Liver (tissue), 9 donors: ENCODE results near the gene TRAPPC10. TPM values are rescaled to one million over a fixed set of nuclear protein-coding genes. Genes with fewer than 3 reads are reported as not detected.

Source experiments
- DNase-seq: peaks from one replicate; pipeline ENCODE4 v3.0.0-alpha.2; 2017; ENCODE audit warnings: low spot score
- H3K27ac ChIP-seq, 2 donors: one replicate each; pipeline ENCODE4 v1.7.0; 2013; ENCODE audit warnings: inconsistent platforms in 2 of 2, low read length in 2 of 2, control low read depth in 1 of 2, low read depth in 1 of 2, mild to moderate bottlenecking in 1 of 2
- H3K27me3 ChIP-seq, 4 donors: one replicate each; pipeline versions ENCODE4 v1.6.1 to v1.7.0; 2013; ENCODE audit warnings: low read length in 3 of 4, inconsistent platforms in 1 of 4, mild to moderate bottlenecking in 1 of 4, moderate library complexity in 1 of 4; ENCODE audit not compliant: control insufficient read depth in 4 of 4, insufficient read depth in 4 of 4
- H3K36me3 ChIP-seq, 4 donors: one replicate each; pipeline versions ENCODE4 v1.6.1 to v1.7.0; 2013; ENCODE audit warnings: low read length in 3 of 4, mild to moderate bottlenecking in 3 of 4, low read depth in 1 of 4, moderate library complexity in 1 of 4; ENCODE audit not compliant: control insufficient read depth in 4 of 4, insufficient read depth in 3 of 4
- H3K4me1 ChIP-seq, 4 donors: one replicate each; pipeline versions ENCODE4 v1.6.1 to v1.7.0; 2013; ENCODE audit warnings: low read length in 3 of 4, mild to moderate bottlenecking in 3 of 4, moderate library complexity in 1 of 4; ENCODE audit not compliant: control insufficient read depth in 4 of 4, insufficient read depth in 4 of 4
- H3K4me3 ChIP-seq, 3 donors: one replicate each; pipeline versions ENCODE4 v1.6.1 to v1.7.0; 2013; ENCODE audit warnings: low read length in 3 of 3, control low read depth in 1 of 3, low read depth in 1 of 3, mild to moderate bottlenecking in 1 of 3
- H3K9ac ChIP-seq, 2 donors: one replicate each; pipeline ENCODE4 v1.7.0; 2013; ENCODE audit warnings: low read length in 2 of 2, mild to moderate bottlenecking in 2 of 2, moderate library complexity in 2 of 2, control low read depth in 1 of 2, low read depth in 1 of 2
- H3K9me3 ChIP-seq, 4 donors: one replicate each; pipeline versions ENCODE4 v1.6.1 to v1.7.0; 2013; ENCODE audit warnings: low read length in 3 of 4; ENCODE audit not compliant: control insufficient read depth in 4 of 4
- ATF3 ChIP-seq: IDR thresholded peaks from 2 replicates; pipeline ENCODE4 v1.6.1; 2016; ENCODE audit warnings: antibody characterized with exemption
- CTCF ChIP-seq: fragments of 150-350 bp; IDR thresholded peaks from 2 replicates; pipeline ENCODE4 v1.5.1; 2017; ENCODE audit warnings: improper control_type of control experiment, low read depth, low read length; ENCODE audit not compliant: missing input control
- EGR1 ChIP-seq, 2 donors: IDR thresholded peaks; 2 replicates each; pipeline ENCODE4 v1.6.1; 2016 to 2018; ENCODE audit warnings: antibody characterized with exemption in 2 of 2, low read depth in 2 of 2
- FOXA1 ChIP-seq: IDR thresholded peaks from 2 replicates; pipeline ENCODE4 v1.6.1; 2016; ENCODE audit warnings: antibody characterized with exemption
- FOXA2 ChIP-seq: IDR thresholded peaks from 2 replicates; pipeline ENCODE4 v1.6.1; 2016; ENCODE audit warnings: antibody characterized with exemption
- GABPA ChIP-seq, 2 donors: IDR thresholded peaks in 1 of 2; conservative IDR thresholded peaks in 1 of 2; 2 replicates each; pipeline ENCODE4 v1.6.1; 2016; ENCODE audit warnings: antibody characterized with exemption in 2 of 2, mild to moderate bottlenecking in 1 of 2, moderate library complexity in 1 of 2
- HNF4A ChIP-seq, 2 donors: conservative IDR thresholded peaks; 2 replicates each; pipeline ENCODE4 v1.6.1; 2016; ENCODE audit warnings: antibody characterized with exemption in 2 of 2, mild to moderate bottlenecking in 2 of 2
- HNF4G ChIP-seq: IDR thresholded peaks from 2 replicates; pipeline ENCODE4 v1.6.1; 2016; ENCODE audit warnings: antibody characterized with exemption
- JUND ChIP-seq, 2 donors: IDR thresholded peaks; 2 replicates each; pipeline ENCODE4 v1.6.1; 2016; ENCODE audit warnings: antibody characterized with exemption in 2 of 2
- MAX ChIP-seq: IDR thresholded peaks from 2 replicates; pipeline ENCODE4 v1.6.1; 2016; ENCODE audit warnings: antibody characterized with exemption
- NR2F2 ChIP-seq: IDR thresholded peaks from 2 replicates; pipeline ENCODE4 v1.6.1; 2016; ENCODE audit warnings: antibody characterized with exemption
- RAD21 ChIP-seq, 2 donors: IDR thresholded peaks; 2 replicates each; pipeline ENCODE4 v1.6.1; 2016; ENCODE audit warnings: antibody characterized with exemption in 2 of 2, mild to moderate bottlenecking in 2 of 2
- REST ChIP-seq: IDR thresholded peaks from 2 replicates; pipeline ENCODE4 v1.6.1; 2016; ENCODE audit warnings: antibody characterized with exemption, mild to moderate bottlenecking
- RXRA ChIP-seq, 2 donors: IDR thresholded peaks; 2 replicates each; pipeline ENCODE4 v1.6.1; 2017 to 2018; ENCODE audit warnings: antibody characterized with exemption in 2 of 2, mild to moderate bottlenecking in 1 of 2
- SP1 ChIP-seq: IDR thresholded peaks from 2 replicates; pipeline ENCODE4 v1.6.1; 2018; ENCODE audit warnings: antibody characterized with exemption, mild to moderate bottlenecking
- TAF1 ChIP-seq: conservative IDR thresholded peaks from 2 replicates; pipeline ENCODE4 v1.6.1; 2016; ENCODE audit warnings: antibody characterized with exemption, mild to moderate bottlenecking
- YY1 ChIP-seq: IDR thresholded peaks from 2 replicates; pipeline ENCODE4 v1.6.1; 2016; ENCODE audit warnings: antibody characterized with exemption, mild to moderate bottlenecking
- ZBTB33 ChIP-seq: IDR thresholded peaks from 2 replicates; pipeline ENCODE4 v1.6.1; 2016; ENCODE audit warnings: antibody characterized with exemption
- WGBS: extraction: QIAGEN DNeasy Blood & Tissue Kit; methylation state at CpG from one replicate; pipeline ENCODE4 v1.1.7; 2013; 5-methylcytosine and 5-hydroxymethylcytosine counted together
- polyA plus RNA-seq, 2 donors: library from polyadenylated mRNA; stranded (reverse) in 1 of 2; unstranded in 1 of 2; fragments of 200-250 nt in 1 of 2; fragments of >200 nt in 1 of 2; fragmentation: Nextera tagmentation in 1 of 2; extraction: Ambion mirVana in 1 of 2; gene quantifications; one replicate each; pipeline versions ENCODE4 v1.2.1 to v1.2.3, GENCODE V29; 2013 to 2015
- total RNA-seq, 2 donors: library from RNA; depleted of rRNA; stranded (reverse); fragments of >200 nt; gene quantifications; one replicate each; pipeline ENCODE4 v1.2.3, GENCODE V29; 2014
- donor health status: healthy.
- donor health status: healthy.
- donor health status: healthy.
- donor health status: healthy.
- donor health status: healthy.

The TRAPPC10 gene
- total and polyA plus RNA-seq, 4 donors, result 4.9 to 24.9 (median 11.9) TPM

GRCh38 chr21:43997766-43998742 lies 14.1 kb upstream of the TRAPPC10 start:
- no peak for DNase-seq
- no peak overlapping the region for H3K4me3 ChIP-seq
- no peaks in the 10 kb centered on the region for H3K9me3 ChIP-seq
- no peaks in the 10 kb centered on the region for H3K36me3 ChIP-seq
- H3K27ac ChIP-seq, result no peak overlapping the region
- H3K9ac ChIP-seq, result no peak overlapping the region
- TF ChIP-seq RAD21 (IDR thresholded peaks at IDR 0.05), result no peak
- TF ChIP-seq SP1, result no peak
- no peak for TF ChIP-seq REST
- TF ChIP-seq ATF3, result no peak
- no peak for TF ChIP-seq FOXA1
- no peak for TF ChIP-seq EGR1 (IDR thresholded peaks at IDR 0.05; ENCODE audit: low read depth in 2 of 2)
- TF ChIP-seq JUND (IDR thresholded peaks at IDR 0.05), result no peak
- TF ChIP-seq YY1, result no peak
- TF ChIP-seq NR2F2, result no peak
- no peak for TF ChIP-seq CTCF
- TF ChIP-seq MAX, result no peak
- no peak for TF ChIP-seq HNF4G
- no peak for TF ChIP-seq GABPA (IDR thresholded peaks at IDR 0.05 in 1 of 2, conservative IDR thresholded peaks at IDR 0.05 in 1 of 2)
- TF ChIP-seq TAF1, result no peak
- no peak for TF ChIP-seq FOXA2
- 95% methylated on average over 5 of the region's 5 CpGs for WGBS
- no peaks in the 10 kb centered on the region for H3K27me3 ChIP-seq
- H3K4me1 ChIP-seq, result no peaks in the 10 kb centered on the region

GRCh38 chr21:44000360-44000759 lies 11.7 kb upstream of the TRAPPC10 start:
- Histone ChIP-seq H3K27ac (no peak overlapping the region), H3K9ac (no peak overlapping the region), H3K9me3 (no peaks in the 10 kb centered on the region), H3K27me3 (no peaks in the 10 kb centered on the region), H3K4me1 (peaks cover 0 to under 1% (median 0%) of the 10 kb centered on the region in 4 donors), H3K36me3 (no peaks in the 10 kb centered on the region), H3K4me3 (no peak overlapping the region)
- DNase-seq, result no peak
- WGBS, result 80% methylated on average over 7 of the region's 7 CpGs
- TF ChIP-seq HNF4A (conservative IDR thresholded peaks at IDR 0.05), result no peak
- TF ChIP-seq EGR1 (IDR thresholded peaks at IDR 0.05; ENCODE audit: low read depth in 2 of 2), result no peak
- TF ChIP-seq CTCF, result no peak
- TF ChIP-seq SP1, result no peak
- TF ChIP-seq JUND (IDR thresholded peaks at IDR 0.05), result no peak
- no peak for TF ChIP-seq RXRA (IDR thresholded peaks at IDR 0.05)
- TF ChIP-seq HNF4G, result no peak
- no peak for TF ChIP-seq MAX
- no peak for TF ChIP-seq NR2F2
- TF ChIP-seq ZBTB33, result no peak
- no peak for TF ChIP-seq FOXA1
- TF ChIP-seq ATF3, result no peak
- no peak for TF ChIP-seq FOXA2
